Astrocyte (in vitro differentiated cells and primary cell): Measurements from ENCODE around the gene KIAA1671. TPM values are rescaled to one million over a fixed set of nuclear protein-coding genes. Genes with fewer than 3 reads are reported as not detected.

ENCODE experiments used
- DNase-seq: peaks from one replicate; pipeline ENCODE4 v3.0.0-alpha.2; 2010; ENCODE audit warnings: low read depth
- FAIRE-seq: peaks from 2 replicates; lab custom pipeline; 2011; peaks lifted over from hg19 to GRCh38; lab: Jason Lieb, UNC
- H2AFZ ChIP-seq: 2 replicates; pipeline ENCODE4 v1.6.0; 2012; ENCODE audit warnings: low read depth, low read length, inconsistent platforms
- H3K27ac ChIP-seq: 2 replicates; pipeline ENCODE4 v1.5.1; 2011; ENCODE audit warnings: low read depth, low read length, inconsistent platforms
- H3K27me3 ChIP-seq: 2 replicates; pipeline ENCODE4 v1.6.0; 2011; ENCODE audit warnings: low read length, inconsistent platforms; ENCODE audit not compliant: insufficient read depth
- H3K36me3 ChIP-seq: 2 replicates; pipeline ENCODE4 v1.5.1; 2011; ENCODE audit warnings: low read length, inconsistent platforms; ENCODE audit not compliant: insufficient read depth
- H3K4me1 ChIP-seq: 2 replicates; pipeline ENCODE4 v1.5.1; 2011; ENCODE audit warnings: low read length, inconsistent platforms; ENCODE audit not compliant: insufficient read depth
- H3K4me2 ChIP-seq: 2 replicates; pipeline ENCODE4 v1.6.0; 2012; ENCODE audit warnings: low read length, inconsistent platforms
- H3K4me3 ChIP-seq: 2 replicates; pipeline ENCODE4 v1.5.1; 2011; ENCODE audit warnings: low read depth, mild to moderate bottlenecking, low read length, inconsistent platforms; ENCODE audit not compliant: insufficient read depth
- H3K79me2 ChIP-seq: 2 replicates; pipeline ENCODE4 v1.6.0; 2012; ENCODE audit warnings: mild to moderate bottlenecking, low read length, inconsistent platforms; ENCODE audit not compliant: insufficient read depth
- H3K9ac ChIP-seq: 2 replicates; pipeline ENCODE4 v1.6.0; 2012; ENCODE audit warnings: mild to moderate bottlenecking, low read length, inconsistent platforms
- H3K9me3 ChIP-seq: 2 replicates; pipeline ENCODE4 v1.5.1; 2012; ENCODE audit warnings: low read depth, mild to moderate bottlenecking, low read length, inconsistent platforms; ENCODE audit not compliant: insufficient read depth
- H4K20me1 ChIP-seq: 2 replicates; pipeline ENCODE4 v1.6.0; 2012; ENCODE audit warnings: low read length, inconsistent platforms; ENCODE audit not compliant: insufficient read depth
- H3K27ac Mint-ChIP-seq: one replicate; pipeline ENCODE4 v1.8.0; 2021; ENCODE audit warnings: mild to moderate bottlenecking, mixed read lengths; ENCODE audit not compliant: unreplicated experiment
- H3K27me3 Mint-ChIP-seq: one replicate; pipeline ENCODE4 v1.8.0; 2021; ENCODE audit warnings: low read depth, mixed read lengths; ENCODE audit not compliant: unreplicated experiment
- H3K36me3 Mint-ChIP-seq: one replicate; pipeline ENCODE4 v1.8.0; 2021; ENCODE audit warnings: low read depth, mixed read lengths; ENCODE audit not compliant: unreplicated experiment
- H3K4me1 Mint-ChIP-seq: one replicate; pipeline ENCODE4 v1.8.0; 2021; ENCODE audit warnings: low read depth, mixed read lengths; ENCODE audit not compliant: unreplicated experiment
- H3K4me3 Mint-ChIP-seq: one replicate; pipeline ENCODE4 v1.8.0; 2021; ENCODE audit warnings: mild to moderate bottlenecking, moderate library complexity, mixed read lengths; ENCODE audit not compliant: unreplicated experiment
- H3K9me3 Mint-ChIP-seq: one replicate; pipeline ENCODE4 v1.8.0; 2021; ENCODE audit warnings: mild to moderate bottlenecking, mixed read lengths; ENCODE audit not compliant: unreplicated experiment
- CTCF ChIP-seq: IDR thresholded peaks from 2 replicates; pipeline ENCODE4 v1.5.1; 2011; ENCODE audit warnings: low read depth, mild to moderate bottlenecking, inconsistent platforms, low read length, moderate library complexity; ENCODE audit not compliant: insufficient read depth
- EZH2 ChIP-seq: IDR thresholded peaks from 2 replicates; pipeline ENCODE4 v1.6.1; 2012; ENCODE audit warnings: mild to moderate bottlenecking, low read length, inconsistent platforms; ENCODE audit not compliant: insufficient read depth
- total RNA-seq: library from RNA; stranded (reverse); gene quantifications from 2 replicates; pipeline ENCODE4 v1.2.1, GENCODE V29; 2021

The KIAA1671 gene
- total RNA-seq, 1 donor from 2014 or later, result 28.4 TPM

GRCh38 chr22:24961217-24961844 lies 8.8 kb downstream of the KIAA1671 start:
- TF ChIP-seq CTCF (no peak), EZH2 (no peak)
- no peaks in the 10 kb centered on the region for H4K20me1 ChIP-seq
- DNase-seq, result no peak
- Mint-ChIP-seq H3K4me1 (no peaks in the 10 kb centered on the region), H3K27me3 (no peaks in the 10 kb centered on the region), H3K27ac (no peak overlapping the region), H3K4me3 (no peak overlapping the region), H3K36me3 (peaks cover 7% of the 10 kb centered on the region), H3K9me3 (no peaks in the 10 kb centered on the region)
- H2AFZ ChIP-seq, result no peak overlapping the region
- no peaks in the 10 kb centered on the region for H3K9me3 ChIP-seq
- no peak for FAIRE-seq
- no peaks in the 10 kb centered on the region for H3K36me3 ChIP-seq
- H3K27ac ChIP-seq, result no peak overlapping the region
- H3K4me2 ChIP-seq, result no peak overlapping the region
- H3K4me1 ChIP-seq, result no peaks in the 10 kb centered on the region
- no peaks in the 10 kb centered on the region for H3K27me3 ChIP-seq
- H3K4me3 ChIP-seq, result no peak overlapping the region
- H3K9ac ChIP-seq, result no peak overlapping the region
- H3K79me2 ChIP-seq, result no peaks in the 10 kb centered on the region

GRCh38 chr22:24962094-24962493 lies 9.6 kb downstream of the KIAA1671 start:
- no peak for FAIRE-seq
- no peak overlapping the region for H3K4me3 ChIP-seq
- H3K4me3 Mint-ChIP-seq, result no peak overlapping the region

More at GRCh38 chr22:24962094-24962493, 9.6 kb downstream of the KIAA1671 start:
- Mint-ChIP-seq H3K27ac (no peak overlapping the region), H3K9me3 (no peaks in the 10 kb centered on the region), H3K27me3 (no peaks in the 10 kb centered on the region), H3K4me1 (no peaks in the 10 kb centered on the region), H3K36me3 (peaks cover 7% of the 10 kb centered on the region)
- Histone ChIP-seq H3K79me2 (no peaks in the 10 kb centered on the region), H3K4me1 (no peaks in the 10 kb centered on the region), H3K4me2 (no peak overlapping the region), H4K20me1 (no peaks in the 10 kb centered on the region), H3K9ac (no peak overlapping the region), H3K36me3 (no peaks in the 10 kb centered on the region), H3K9me3 (no peaks in the 10 kb centered on the region), H3K27ac (no peak overlapping the region), H2AFZ (no peak overlapping the region), H3K27me3 (no peaks in the 10 kb centered on the region)
- TF ChIP-seq CTCF (no peak), EZH2 (no peak)
- DNase-seq, result no peak
